AG09309 (cell line): ENCODE results near the gene RNF166.

ENCODE experiments used
- DNase-seq: peaks from one replicate; pipeline ENCODE4 v3.0.0-alpha.2; 2010; ENCODE audit warnings: low read depth
- H3K4me3 ChIP-seq: 2 replicates; pipeline ENCODE4 v1.5.1; 2011; ENCODE audit warnings: mild to moderate bottlenecking, low read depth, low read length, moderate library complexity; ENCODE audit not compliant: control insufficient read depth
- CTCF ChIP-seq: IDR thresholded peaks from 2 replicates; pipeline ENCODE4 v1.5.1; 2011; ENCODE audit warnings: mild to moderate bottlenecking, low read depth, low read length, inconsistent platforms; ENCODE audit not compliant: insufficient read depth, control insufficient read depth; ENCODE audit errors: missing control alignments

RNF166 gene

GRCh38 chr16:88734361-88734728 is 28.1 kb upstream of the RNF166 start:
- TF ChIP-seq CTCF, result no peak
- H3K4me3 ChIP-seq, result no peak overlapping the region
- DNase-seq, result no peak

- H3K4me3 ChIP-seq, result no peak overlapping the region
- TF ChIP-seq CTCF, result no peak
- no peak for DNase-seq
Observed at GRCh38 chr16:88733630-88734360, 27.6 kb upstream of the RNF166 start.

- DNase-seq, result no peak
- TF ChIP-seq CTCF, result no peak
- H3K4me3 ChIP-seq, result no peak overlapping the region
Observed at GRCh38 chr16:88732961-88733294, 26.7 kb upstream of the RNF166 start.

DNA sequence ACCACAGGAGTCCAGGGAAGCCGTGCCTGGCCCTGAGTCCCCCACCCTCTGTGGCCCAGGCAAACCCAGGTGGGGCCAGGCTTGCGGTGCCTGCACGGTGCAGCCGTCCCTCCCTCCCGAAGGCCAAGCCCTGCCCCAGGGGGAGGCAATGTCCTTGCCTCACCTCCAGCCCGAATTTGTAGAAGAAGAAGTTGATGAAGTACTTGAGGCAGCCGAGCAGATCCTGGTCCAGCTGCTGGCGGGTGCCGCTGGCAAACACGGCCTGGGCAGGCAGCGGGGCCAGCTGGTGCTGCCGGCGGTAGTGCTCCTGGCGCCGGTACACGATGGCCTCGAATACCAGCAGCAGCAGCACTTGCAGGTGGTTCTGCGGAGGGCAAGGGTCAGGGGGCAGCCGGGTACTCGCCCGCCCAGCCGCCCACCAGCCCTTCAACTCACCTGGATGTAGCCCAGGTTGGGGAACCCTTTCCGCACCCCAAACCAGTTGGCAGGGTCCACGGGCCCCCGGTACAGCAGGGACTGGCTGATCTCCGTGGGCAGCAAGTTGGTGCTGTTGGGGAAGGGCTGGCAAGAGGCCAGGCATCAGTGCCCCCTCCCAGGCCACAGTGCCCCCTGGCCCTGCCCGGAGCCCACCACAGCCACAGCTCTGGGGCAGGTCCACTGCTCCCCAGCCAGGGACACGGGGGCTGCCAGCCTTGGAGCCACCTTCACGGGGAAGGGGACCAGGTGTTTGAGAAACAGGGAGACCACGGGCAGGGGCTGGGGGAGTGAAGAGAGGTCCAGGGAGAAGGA is 26.2 kb upstream of the RNF166 start:
- DNase-seq, result no peak
- no peak overlapping the region for H3K4me3 ChIP-seq
- TF ChIP-seq CTCF, result no peak

GRCh38 chr16:88731699-88732098 is 25.5 kb upstream of the RNF166 start:
- DNase-seq, result no peak
- H3K4me3 ChIP-seq, result no peak overlapping the region
- no peak for TF ChIP-seq CTCF

GRCh38 chr16:88730632-88731607 is 24.7 kb upstream of the RNF166 start:
- no peak for TF ChIP-seq CTCF
- no peak for DNase-seq
- no peak overlapping the region for H3K4me3 ChIP-seq
